Measurements from ENCODE around the gene OR5AN1.

OR5AN1 gene

GRCh38 chr11:59418156-59418555 lies 59.5 kb downstream of the OR5AN1 start:
- Histone ChIP-seq H3K4ac (ENCODE audit: low read depth, low read length) (no peak overlapping the region), H3K4me1 (ENCODE audit: control insufficient read depth in 1 of 2, insufficient read depth in 2 of 2, low read length in 2 of 2) (no peaks in the 10 kb centered on the region)
- no CpG with 5 or more reads among the region's 2 CpGs for WGBS (ENCODE audit: extremely low coverage, insufficient coverage, insufficient read length)

More at GRCh38 chr11:59418156-59418555, 59.5 kb downstream of the OR5AN1 start:
- Histone ChIP-seq H2BK12ac (ENCODE audit: low read length) (no peak overlapping the region), H3K27ac (ENCODE audit: low read depth, low read length) (no peak overlapping the region), H3K79me2 (ENCODE audit: control insufficient read depth, insufficient read depth, low read length, poor library complexity) (no peaks in the 10 kb centered on the region), H3K9me3 (ENCODE audit: insufficient read depth, low read depth, low read length) (no peaks in the 10 kb centered on the region), H3K4me2 (ENCODE audit: low read length) (no peak overlapping the region), H4K91ac (ENCODE audit: low read depth, low read length) (no peak overlapping the region), H3K27me3 (ENCODE audit: insufficient read depth, low read length) (no peaks in the 10 kb centered on the region), H4K12ac (ENCODE audit: low read depth, low read length) (no peak overlapping the region), H2BK5ac (ENCODE audit: low read depth, low read length, poor library complexity) (no peak overlapping the region), H4K8ac (ENCODE audit: low read depth, low read length) (no peak overlapping the region), H3K9ac (ENCODE audit: low read length) (no peak overlapping the region), H3K23ac (ENCODE audit: low read length) (no peak overlapping the region), H2AFZ (ENCODE audit: insufficient read depth, low read length, poor library complexity) (no peak overlapping the region), H3K36me3 (ENCODE audit: control insufficient read depth in 1 of 2, insufficient read depth in 2 of 2, low read length in 2 of 2) (no peaks in the 10 kb centered on the region), H2AK5ac (ENCODE audit: low read length) (no peak overlapping the region), H3K4me3 (ENCODE audit: low read depth, low read length) (no peak overlapping the region), H3K18ac (ENCODE audit: low read length) (no peak overlapping the region), H2BK120ac (ENCODE audit: insufficient read depth, low read length, poor library complexity) (no peak overlapping the region), H3K14ac (ENCODE audit: low read length) (no peak overlapping the region), H3K79me1 (ENCODE audit: low read length) (no peaks in the 10 kb centered on the region)
- no peak for DNase-seq
